ENCODE results near the gene SELENOS.

DNA sequence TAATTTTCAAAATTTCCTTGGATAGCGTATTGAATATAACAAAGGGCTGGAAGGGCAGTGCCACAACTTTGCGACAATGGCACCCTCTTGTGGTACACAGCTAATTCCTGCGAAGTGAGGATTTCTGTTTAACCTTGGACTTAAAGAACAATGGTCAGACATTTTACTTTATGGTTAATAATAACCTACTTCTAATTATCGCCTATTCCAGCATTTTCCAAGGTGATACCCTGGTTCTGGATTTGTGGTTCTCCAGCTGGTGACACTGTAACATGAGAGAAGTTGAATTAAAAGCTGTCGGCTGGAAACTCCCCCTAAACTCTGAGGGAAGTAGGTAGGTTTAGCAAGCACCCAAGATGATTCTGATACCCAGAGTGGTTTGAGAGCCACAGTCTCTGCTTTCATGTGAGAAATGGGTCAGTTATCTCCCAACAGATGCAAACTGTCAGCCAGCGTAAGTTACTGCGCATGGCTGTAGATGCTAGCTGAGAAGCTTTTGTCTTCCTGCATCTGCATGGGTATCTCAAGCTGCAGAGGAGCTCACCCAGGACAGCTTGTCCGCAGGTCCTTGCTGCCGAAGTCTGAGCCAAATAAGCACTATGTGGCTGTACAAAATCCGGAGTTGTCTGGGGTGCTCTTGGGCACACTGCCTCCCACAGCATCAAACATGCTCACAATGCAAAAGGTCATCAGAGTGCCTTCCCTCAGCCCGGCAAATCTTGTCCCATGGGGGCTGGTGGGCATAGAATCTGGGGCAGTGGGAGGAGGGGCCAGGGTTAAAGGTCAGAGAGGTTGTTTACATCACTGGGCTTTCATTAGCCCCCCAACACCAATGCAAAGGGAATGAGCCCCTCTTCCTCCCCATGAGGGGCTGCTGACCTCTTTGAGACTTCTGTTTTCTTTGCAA, 18.8 kb downstream of the SELENOS start:
- TF ChIP-seq CTCF (IDR thresholded peaks at IDR 0.05; ENCODE audit: extremely low read depth in 1 of 2, insufficient read depth in 1 of 2, low read depth in 1 of 2, low read length in 2 of 2) (peak; percentile 66 to 88), POLR2A (IDR thresholded peaks at IDR 0.05; ENCODE audit: low read depth, low read length) (no peak), EZH2 (IDR thresholded peaks at IDR 0.05; ENCODE audit: borderline replicate concordance, low read depth, low read length, severe bottlenecking) (no peak), POLR2AphosphoS5 (IDR thresholded peaks at IDR 0.05; ENCODE audit: insufficient read depth, low read depth, low read length) (no peak), GATA2 (IDR thresholded peaks at IDR 0.05; ENCODE audit: insufficient read depth, insufficient read length, low read depth, low read length) (no peak), FOS (IDR thresholded peaks at IDR 0.05; ENCODE audit: borderline replicate concordance, insufficient read depth, low read length) (no peak), MYC (IDR thresholded peaks at IDR 0.05; ENCODE audit: low read depth, low read length) (no peak), JUN (IDR thresholded peaks at IDR 0.05; ENCODE audit: borderline replicate concordance, insufficient read depth, insufficient read length, low read depth) (no peak)
- TF ChIP-seq, protein P1, sequence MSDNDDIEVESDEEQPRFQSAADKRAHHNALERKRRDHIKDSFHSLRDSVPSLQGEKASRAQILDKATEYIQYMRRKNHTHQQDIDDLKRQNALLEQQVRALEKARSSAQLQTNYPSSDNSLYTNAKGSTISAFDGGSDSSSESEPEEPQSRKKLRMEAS (IDR thresholded peaks at IDR 0.05; ENCODE audit: insufficient read depth, insufficient read length): no peak
